ENCODE measurements around the gene SLC25A21.

DNA sequence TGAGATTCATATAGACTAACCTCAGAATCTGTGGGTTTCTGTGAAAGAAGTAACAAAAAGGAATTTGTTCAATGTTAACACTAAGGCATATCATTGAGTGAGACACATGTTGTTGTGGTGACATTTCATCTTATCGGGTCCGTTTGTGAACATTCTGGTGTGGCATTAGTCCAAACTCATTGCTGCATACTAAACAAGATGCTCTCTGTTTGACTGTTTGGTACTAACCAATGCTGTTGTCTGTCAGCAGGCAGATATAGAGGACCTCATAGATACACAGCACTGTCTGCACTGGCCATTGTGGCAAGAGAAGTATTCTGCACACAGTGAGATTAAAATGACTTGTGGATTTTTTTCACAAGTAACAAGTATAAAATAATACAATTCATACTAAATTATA lies 41.2 kb downstream of the SLC25A21 start:
- TF ChIP-seq, protein P1, sequence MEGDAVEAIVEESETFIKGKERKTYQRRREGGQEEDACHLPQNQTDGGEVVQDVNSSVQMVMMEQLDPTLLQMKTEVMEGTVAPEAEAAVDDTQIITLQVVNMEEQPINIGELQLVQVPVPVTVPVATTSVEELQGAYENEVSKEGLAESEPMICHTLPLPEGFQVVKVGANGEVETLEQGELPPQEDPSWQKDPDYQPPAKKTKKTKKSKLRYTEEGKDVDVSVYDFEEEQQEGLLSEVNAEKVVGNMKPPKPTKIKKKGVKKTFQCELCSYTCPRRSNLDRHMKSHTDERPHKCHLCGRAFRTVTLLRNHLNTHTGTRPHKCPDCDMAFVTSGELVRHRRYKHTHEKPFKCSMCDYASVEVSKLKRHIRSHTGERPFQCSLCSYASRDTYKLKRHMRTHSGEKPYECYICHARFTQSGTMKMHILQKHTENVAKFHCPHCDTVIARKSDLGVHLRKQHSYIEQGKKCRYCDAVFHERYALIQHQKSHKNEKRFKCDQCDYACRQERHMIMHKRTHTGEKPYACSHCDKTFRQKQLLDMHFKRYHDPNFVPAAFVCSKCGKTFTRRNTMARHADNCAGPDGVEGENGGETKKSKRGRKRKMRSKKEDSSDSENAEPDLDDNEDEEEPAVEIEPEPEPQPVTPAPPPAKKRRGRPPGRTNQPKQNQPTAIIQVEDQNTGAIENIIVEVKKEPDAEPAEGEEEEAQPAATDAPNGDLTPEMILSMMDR (conservative IDR thresholded peaks at IDR 0.05 in 1 of 2, IDR thresholded peaks at IDR 0.05 in 1 of 2; ENCODE audit: low read depth in 1 of 2, low read length in 2 of 2) = no peak
- no peak for TF ChIP-seq EZH2 (IDR thresholded peaks at IDR 0.05; ENCODE audit: low read length, missing control alignments)
